ENCODE measurements around the gene IZUMO1. TPM values are rescaled to one million over a fixed set of nuclear protein-coding genes. Genes with fewer than 3 reads are reported as not detected.
A peak's percentile ranks its signal among the peaks of the same experiment; 100 is the strongest.

The IZUMO1 gene
- total and polyA plus RNA-seq, 12 donors: 0.12 to 1.3 (median 0.68) TPM; not detected in 1

GRCh38 chr19:48780631-48781391 lies 34.1 kb upstream of the IZUMO1 start:
- no peaks in the 10 kb centered on the region for H3K36me3 ChIP-seq
- DNase-seq (no peak), ATAC-seq (peak in 5 of 8 donors; percentile 3 to 31 (median 16))
- intact Hi-C loops (cut with DNase I): loop anchor here in 5 of 10 donors (5.0 to 10.0 kb wide), 5 partner anchors 39 to 136 kb away; partner anchors contain the start of genes CA11 (in 4 of the 5), NTN5 (in 1 of the 5) and RASIP1 (in 1 of the 5)
- WGBS, 2 donors: 58 to 71% methylated on average over 14 of the region's 14 CpGs
- H3K9me3 ChIP-seq: no peaks in the 10 kb centered on the region
- no peaks in the 10 kb centered on the region for H3K27me3 ChIP-seq
- no peak overlapping the region for H3K4me3 ChIP-seq
- TF ChIP-seq CTCF (IDR thresholded peaks at IDR 0.05): no peak
- H3K27ac ChIP-seq: peak overlapping the region in 8 of 10 donors; percentile 55 to 74 (median 67)
- peaks cover 0 to 35% (median 10%) of the 10 kb centered on the region in 9 donors for H3K4me1 ChIP-seq

DNA sequence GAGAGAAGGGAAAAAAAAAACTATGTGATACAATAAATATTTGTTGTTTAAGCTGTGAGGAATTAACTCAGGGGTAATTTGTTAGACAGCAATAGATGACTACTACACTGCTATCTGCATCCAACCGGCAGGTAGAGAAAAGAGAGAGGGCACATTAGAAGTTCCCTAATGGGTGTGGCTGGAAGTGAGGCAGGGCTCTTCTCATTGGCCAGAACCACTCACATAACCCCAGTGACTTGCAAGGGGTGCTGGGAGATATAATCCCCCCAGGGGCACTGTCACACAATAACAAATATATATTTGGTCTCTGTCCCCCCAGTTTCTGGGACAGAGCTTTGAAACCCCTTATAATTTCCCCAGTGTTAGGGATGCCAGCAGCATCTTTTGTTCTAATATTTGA lies 32.9 kb upstream of the IZUMO1 start:
- Histone ChIP-seq H3K27me3 (no peaks in the 10 kb centered on the region), H3K9me3 (no peaks in the 10 kb centered on the region), H3K27ac (no peak overlapping the region), H3K4me3 (no peak overlapping the region), H3K36me3 (no peaks in the 10 kb centered on the region), H3K4me1 (peaks cover 0 to 35% (median 10%) of the 10 kb centered on the region in 9 donors)
- ATAC-seq: no peak
- TF ChIP-seq CTCF (IDR thresholded peaks at IDR 0.05): no peak
- WGBS, 2 donors: 65 to 82% methylated on average over 1 of the region's 1 CpG
- no peak for DNase-seq
- intact Hi-C loops (cut with DNase I): loop anchor here in 5 of 10 donors (5.0 to 10.0 kb wide), 5 partner anchors 37 to 135 kb away; partner anchors contain the start of genes CA11 (in 4 of the 5), NTN5 (in 1 of the 5) and RASIP1 (in 1 of the 5)

DNA sequence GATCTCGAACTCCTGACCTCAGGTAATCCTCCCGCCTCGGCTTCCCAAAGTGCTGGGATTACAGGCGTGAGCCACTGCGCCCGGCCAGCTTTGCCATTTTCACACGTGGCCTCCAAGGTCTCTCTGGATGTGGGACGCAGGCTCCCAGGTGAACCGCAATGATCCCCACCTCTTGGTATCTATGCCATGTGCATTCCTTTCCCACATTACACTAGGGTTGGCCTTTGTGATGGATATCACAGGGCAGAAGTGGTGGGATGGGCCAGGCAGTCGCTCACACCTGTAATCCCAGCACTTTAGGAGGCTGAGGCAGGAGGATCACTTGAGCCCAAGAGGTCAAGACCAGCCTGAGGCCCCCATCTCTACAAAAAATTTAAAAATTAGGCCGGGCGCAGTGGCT lies 31.0 kb upstream of the IZUMO1 start:
- Histone ChIP-seq H3K27me3 (no peaks in the 10 kb centered on the region), H3K4me1 (peaks cover 0 to 31% (median 13%) of the 10 kb centered on the region in 9 donors), H3K9me3 (no peaks in the 10 kb centered on the region), H3K4me3 (no peak overlapping the region), H3K27ac (no peak overlapping the region), H3K36me3 (no peaks in the 10 kb centered on the region)
- intact Hi-C loops (cut with DNase I): no loop called here
- no peak for DNase-seq
- ATAC-seq: no peak
- WGBS, 2 donors: 89 to 92% methylated on average over 12 of the region's 12 CpGs
- TF ChIP-seq CTCF (IDR thresholded peaks at IDR 0.05): no peak

GRCh38 chr19:48777139-48777538 lies 30.4 kb upstream of the IZUMO1 start:
- no peaks in the 10 kb centered on the region for H3K36me3 ChIP-seq
- H3K27me3 ChIP-seq: no peaks in the 10 kb centered on the region
- H3K27ac ChIP-seq: no peak overlapping the region
- ATAC-seq (no peak), DNase-seq (no peak)
- intact Hi-C loops (cut with DNase I): no loop called here
- H3K4me3 ChIP-seq: no peak overlapping the region
- WGBS, 2 donors: 93 to 96% methylated on average over 5 of the region's 5 CpGs
- peaks cover 0 to 25% (median 16%) of the 10 kb centered on the region in 9 donors for H3K4me1 ChIP-seq
- H3K9me3 ChIP-seq: no peaks in the 10 kb centered on the region
- TF ChIP-seq CTCF (IDR thresholded peaks at IDR 0.05): no peak

Data from heart right ventricle (tissue), 16 donors.